ENCODE data around the gene UBA6. TPM values are rescaled to one million over a fixed set of nuclear protein-coding genes. Genes with fewer than 3 reads are reported as not detected.

Gene UBA6
- total RNA-seq, 2 donors from 2014 or later = 56.0 to 130 TPM

DNA sequence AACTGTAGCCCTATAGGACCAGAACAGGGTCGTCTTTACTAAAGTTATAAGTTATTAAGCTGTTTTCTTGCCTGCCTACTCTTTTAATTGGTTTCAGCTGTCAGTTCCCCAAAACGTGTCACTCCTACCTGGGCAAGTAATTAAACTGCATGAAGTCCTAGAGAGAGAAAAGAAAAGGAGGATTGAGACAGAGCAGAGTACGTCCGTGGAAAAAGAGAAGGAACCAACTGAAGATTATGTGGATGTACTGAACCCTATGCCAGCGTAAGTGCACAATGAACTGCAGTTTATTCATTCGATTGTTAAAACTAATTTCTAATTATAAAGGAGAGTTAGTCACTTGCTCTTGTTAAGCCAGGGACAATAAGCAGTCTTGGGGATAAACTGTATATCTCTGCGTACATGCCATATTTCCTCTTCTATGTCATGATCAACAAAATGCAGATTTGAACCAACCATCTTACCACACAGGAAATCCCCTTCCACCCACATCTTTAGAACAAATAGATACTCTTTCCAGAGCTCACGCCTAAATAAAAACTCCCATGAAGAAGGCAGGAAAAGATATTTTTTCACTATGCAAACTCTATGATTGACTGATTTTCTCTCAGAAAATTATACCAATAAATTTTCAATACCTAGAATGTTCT, 119.6 kb downstream of the UBA6 start:
- intact Hi-C loops (cut with DNase I) = no loop called here
- H3K27me3 ChIP-seq (replicated peaks; ENCODE audit: insufficient read depth) = no peaks in the 10 kb centered on the region
- H3K9me3 ChIP-seq = no peaks in the 10 kb centered on the region
- TF ChIP-seq POLR2A (IDR thresholded peaks at IDR 0.05) (no peak), POLR2AphosphoS5 (IDR thresholded peaks at IDR 0.05) (no peak)
- TF ChIP-seq, protein P1, sequence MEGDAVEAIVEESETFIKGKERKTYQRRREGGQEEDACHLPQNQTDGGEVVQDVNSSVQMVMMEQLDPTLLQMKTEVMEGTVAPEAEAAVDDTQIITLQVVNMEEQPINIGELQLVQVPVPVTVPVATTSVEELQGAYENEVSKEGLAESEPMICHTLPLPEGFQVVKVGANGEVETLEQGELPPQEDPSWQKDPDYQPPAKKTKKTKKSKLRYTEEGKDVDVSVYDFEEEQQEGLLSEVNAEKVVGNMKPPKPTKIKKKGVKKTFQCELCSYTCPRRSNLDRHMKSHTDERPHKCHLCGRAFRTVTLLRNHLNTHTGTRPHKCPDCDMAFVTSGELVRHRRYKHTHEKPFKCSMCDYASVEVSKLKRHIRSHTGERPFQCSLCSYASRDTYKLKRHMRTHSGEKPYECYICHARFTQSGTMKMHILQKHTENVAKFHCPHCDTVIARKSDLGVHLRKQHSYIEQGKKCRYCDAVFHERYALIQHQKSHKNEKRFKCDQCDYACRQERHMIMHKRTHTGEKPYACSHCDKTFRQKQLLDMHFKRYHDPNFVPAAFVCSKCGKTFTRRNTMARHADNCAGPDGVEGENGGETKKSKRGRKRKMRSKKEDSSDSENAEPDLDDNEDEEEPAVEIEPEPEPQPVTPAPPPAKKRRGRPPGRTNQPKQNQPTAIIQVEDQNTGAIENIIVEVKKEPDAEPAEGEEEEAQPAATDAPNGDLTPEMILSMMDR (IDR thresholded peaks at IDR 0.05) = no peak
- no peak overlapping the region for H3K27ac ChIP-seq
- no peak for DNase-seq (ENCODE audit: low spot score)
- H3K4me3 ChIP-seq = no peak overlapping the region
- H3K4me1 ChIP-seq (replicated peaks) = no peaks in the 10 kb centered on the region
- 64% methylated on average over 8 of the region's 8 CpGs for WGBS
- H3K36me3 ChIP-seq = no peaks in the 10 kb centered on the region

DNA sequence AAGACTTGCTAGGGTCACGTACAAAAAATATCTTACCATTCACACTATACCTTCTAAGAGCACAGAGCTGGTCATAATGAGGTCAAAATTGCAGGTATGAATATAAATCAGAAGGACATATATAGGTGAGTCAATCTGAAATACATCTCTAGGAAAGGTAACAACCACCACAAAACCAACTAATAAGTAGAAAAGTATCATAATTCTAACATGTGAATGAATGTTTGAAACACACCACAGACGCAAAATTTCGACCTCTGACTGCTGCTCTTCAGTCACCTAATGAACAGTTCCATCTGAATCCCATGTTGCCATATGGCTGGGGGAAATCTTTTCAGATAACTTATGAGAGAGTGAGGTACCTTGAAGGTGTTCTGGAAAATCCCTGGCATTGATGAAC, 120.4 kb downstream of the UBA6 start:
- H3K4me1 ChIP-seq (replicated peaks) = no peaks in the 10 kb centered on the region
- no peak for TF ChIP-seq POLR2AphosphoS5 (IDR thresholded peaks at IDR 0.05)
- TF ChIP-seq POLR2A (IDR thresholded peaks at IDR 0.05) = no peak
- TF ChIP-seq, protein P1 (IDR thresholded peaks at IDR 0.05) = no peak
- no peaks in the 10 kb centered on the region for H3K36me3 ChIP-seq
- no peaks in the 10 kb centered on the region for H3K9me3 ChIP-seq
- no peaks in the 10 kb centered on the region for H3K27me3 ChIP-seq (replicated peaks; ENCODE audit: insufficient read depth)
- intact Hi-C loops (cut with DNase I) = no loop called here
- no peak overlapping the region for H3K27ac ChIP-seq
- 89% methylated on average over 3 of the region's 3 CpGs for WGBS
- H3K4me3 ChIP-seq = no peak overlapping the region
- DNase-seq (ENCODE audit: low spot score) = no peak

DNA sequence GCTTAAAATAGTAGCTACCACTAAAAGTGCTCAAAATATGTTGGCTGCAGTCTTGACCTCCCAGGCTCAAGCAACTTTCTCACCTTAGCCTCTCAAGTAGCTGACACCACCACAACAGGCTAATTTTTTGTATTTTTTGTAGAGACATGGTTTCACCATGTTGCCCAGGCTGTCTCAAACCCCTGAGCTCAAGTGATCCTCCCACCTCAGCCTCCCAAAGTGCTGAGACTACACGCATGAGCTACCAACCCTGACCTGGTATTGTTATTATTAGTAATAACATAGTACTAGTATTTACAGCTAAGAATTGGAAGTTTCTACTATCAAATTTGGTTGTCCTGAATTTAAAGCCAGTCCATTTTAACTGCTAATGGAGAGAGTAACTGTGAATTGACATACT, 124.4 kb downstream of the UBA6 start:
- TF ChIP-seq POLR2A (IDR thresholded peaks at IDR 0.05) (no peak), POLR2AphosphoS5 (IDR thresholded peaks at IDR 0.05) (no peak)
- TF ChIP-seq, protein P1 (IDR thresholded peaks at IDR 0.05) = no peak
- H3K9me3 ChIP-seq = no peaks in the 10 kb centered on the region
- H3K27ac ChIP-seq = no peak overlapping the region
- no peaks in the 10 kb centered on the region for H3K27me3 ChIP-seq (replicated peaks; ENCODE audit: insufficient read depth)
- H3K4me3 ChIP-seq = no peak overlapping the region
- no peaks in the 10 kb centered on the region for H3K4me1 ChIP-seq (replicated peaks)
- no peaks in the 10 kb centered on the region for H3K36me3 ChIP-seq
- 96% methylated on average over 1 of the region's 1 CpG for WGBS
- intact Hi-C loops (cut with DNase I) = no loop called here
- DNase-seq (ENCODE audit: low spot score) = no peak

DNA sequence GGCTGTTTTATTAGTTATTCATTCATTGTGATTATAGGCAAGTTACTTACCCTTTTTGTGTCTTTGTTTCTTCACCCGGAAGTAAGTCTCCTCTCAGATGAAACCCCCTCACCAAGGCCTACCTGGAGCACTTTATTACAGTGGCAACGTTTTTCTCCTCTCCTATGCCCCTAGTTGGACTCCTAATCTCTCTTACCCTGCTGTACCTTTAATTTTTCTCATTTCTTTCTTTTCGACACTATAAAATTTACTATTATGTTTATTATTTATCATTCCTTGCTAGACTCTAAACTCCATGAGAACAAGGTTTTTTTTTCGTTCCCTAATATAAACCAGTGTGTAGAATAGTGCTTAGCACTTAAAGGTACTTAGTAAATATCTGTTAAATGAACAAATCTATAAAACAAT, 124.9 kb downstream of the UBA6 start:
- Histone ChIP-seq H3K4me3 (no peak overlapping the region), H3K4me1 (replicated peaks) (no peaks in the 10 kb centered on the region), H3K9me3 (no peaks in the 10 kb centered on the region), H3K27me3 (replicated peaks; ENCODE audit: insufficient read depth) (no peaks in the 10 kb centered on the region), H3K27ac (peak overlapping the region in 1 of 2 donors; percentile 21), H3K36me3 (no peaks in the 10 kb centered on the region)
- intact Hi-C loops (cut with DNase I) = no loop called here
- TF ChIP-seq, protein P1 (IDR thresholded peaks at IDR 0.05) = no peak
- no peak for TF ChIP-seq POLR2AphosphoS5 (IDR thresholded peaks at IDR 0.05)
- TF ChIP-seq POLR2A (IDR thresholded peaks at IDR 0.05) = no peak
- 70% methylated on average over 4 of the region's 4 CpGs for WGBS
- no peak for DNase-seq (ENCODE audit: low spot score)
